CD4-positive, alpha-beta T cell treated with Interleukin-15 for 4 hours (primary cell): ENCODE results near the gene SLC4A9.

ENCODE experiments used
- DNase-seq: peaks from one replicate; pipeline ENCODE4 v3.0.0-alpha.2; 2020; ENCODE audit warnings: low spot score

The SLC4A9 gene

GRCh38 chr5:140360101-140360500 lies at the start of gene SLC4A9:
Gene SLC4A9, plus strand, starts transcription at chr5:140360194. Its CDS starts 43 bp downstream, at chr5:140360237.
- DNase-seq = no peak

GRCh38 chr5:140310434-140310833 lies 49.6 kb upstream of the SLC4A9 start:
- no peak for DNase-seq

GRCh38 chr5:140311011-140311467 lies 49.0 kb upstream of the SLC4A9 start:
- DNase-seq = no peak

GRCh38 chr5:140312067-140312790 lies 47.8 kb upstream of the SLC4A9 start:
- no peak for DNase-seq

GRCh38 chr5:140312791-140313189 lies 47.2 kb upstream of the SLC4A9 start:
- DNase-seq = no peak

- no peak for DNase-seq
Observed at GRCh38 chr5:140317859-140318258, 42.1 kb upstream of the SLC4A9 start.

- no peak for DNase-seq
Observed at GRCh38 chr5:140318792-140319191, 41.2 kb upstream of the SLC4A9 start.

GRCh38 chr5:140319833-140320232 lies 40.2 kb upstream of the SLC4A9 start:
- no peak for DNase-seq

- no peak for DNase-seq
Observed at GRCh38 chr5:140321796-140322195, 38.2 kb upstream of the SLC4A9 start.

GRCh38 chr5:140322751-140323731 lies 37.0 kb upstream of the SLC4A9 start:
- no peak for DNase-seq

- no peak for DNase-seq
Observed at GRCh38 chr5:140324041-140324600, 35.9 kb upstream of the SLC4A9 start.

- DNase-seq = no peak
Observed at GRCh38 chr5:140324617-140325241, 35.3 kb upstream of the SLC4A9 start.

GRCh38 chr5:140325486-140325885 lies 34.5 kb upstream of the SLC4A9 start:
- DNase-seq = no peak

GRCh38 chr5:140327589-140327988 lies 32.4 kb upstream of the SLC4A9 start:
- DNase-seq = no peak

- DNase-seq = no peak
Observed at GRCh38 chr5:140328036-140328764, 31.8 kb upstream of the SLC4A9 start.

GRCh38 chr5:140329739-140330481 lies 30.1 kb upstream of the SLC4A9 start:
- DNase-seq = no peak

- no peak for DNase-seq
Observed at GRCh38 chr5:140331638-140332037, 28.4 kb upstream of the SLC4A9 start.

- DNase-seq = no peak
Observed at GRCh38 chr5:140336388-140336787, 23.6 kb upstream of the SLC4A9 start.

- no peak for DNase-seq
Observed at GRCh38 chr5:140337880-140338279, 22.1 kb upstream of the SLC4A9 start.

GRCh38 chr5:140338336-140338735 lies 21.7 kb upstream of the SLC4A9 start:
- DNase-seq = no peak

GRCh38 chr5:140338908-140339307 lies 21.1 kb upstream of the SLC4A9 start:
- DNase-seq = no peak
